Cardiac muscle cell (in vitro differentiated cells and primary cell): ENCODE results near the gene TTC9. TPM values are rescaled to one million over a fixed set of nuclear protein-coding genes. Genes with fewer than 3 reads are reported as not detected.

Experiments
- DNase-seq, 2 donors: peaks; one replicate each; pipeline versions ENCODE4 v3.0.0 to v3.0.0-alpha.2; 2010 to 2017; ENCODE audit warnings: low read depth in 1 of 2, low spot score in 1 of 2
- H3K27ac ChIP-seq: fragments of 200-600 bp; sonication (generic); 2 replicates; pipeline ENCODE4 v1.5.1; 2016
- H3K27me3 ChIP-seq: fragments of 200-600 bp; sonication (generic); 2 replicates; pipeline ENCODE4 v1.6.0; 2016; ENCODE audit warnings: control low read depth
- H3K36me3 ChIP-seq: fragments of 200-600 bp; sonication (generic); 2 replicates; pipeline ENCODE4 v1.5.1; 2016; ENCODE audit warnings: control low read depth
- H3K4me1 ChIP-seq: fragments of 200-600 bp; sonication (generic); 2 replicates; pipeline ENCODE4 v1.8.1; 2017; ENCODE audit warnings: low read depth, mild to moderate bottlenecking, mixed run types
- H3K4me3 ChIP-seq: fragments of 200-600 bp; sonication (generic); 2 replicates; pipeline ENCODE4 v1.5.1; 2016; ENCODE audit warnings: mild to moderate bottlenecking
- H3K9me3 ChIP-seq: fragments of 200-600 bp; sonication (generic); 2 replicates; pipeline ENCODE4 v1.5.1; 2017; ENCODE audit warnings: low read depth, mild to moderate bottlenecking, control low read depth
- polyA plus RNA-seq: library from polyadenylated mRNA; unstranded; fragments of >200 nt; fragmentation: Nextera tagmentation; extraction: Ambion mirVana; gene quantifications from 2 replicates; pipeline ENCODE4 v1.2.1, GENCODE V29; 2016
- total RNA-seq: library from RNA; depleted of rRNA; stranded (reverse); fragments of >200 nt; gene quantifications from 2 replicates; pipeline ENCODE4 v1.2.3, GENCODE V29; 2016
- TF ChIP-seq, protein P1 (sequence below): IDR thresholded peaks from 2 replicates; pipeline ENCODE4 v1.5.1; 2012; ENCODE audit warnings: low read depth, mild to moderate bottlenecking, low read length

Gene TTC9
- 1.3 and 2.0 TPM in 2 replicates for total RNA-seq
- 1.1 and 1.3 TPM in 2 replicates for polyA plus RNA-seq

DNA sequence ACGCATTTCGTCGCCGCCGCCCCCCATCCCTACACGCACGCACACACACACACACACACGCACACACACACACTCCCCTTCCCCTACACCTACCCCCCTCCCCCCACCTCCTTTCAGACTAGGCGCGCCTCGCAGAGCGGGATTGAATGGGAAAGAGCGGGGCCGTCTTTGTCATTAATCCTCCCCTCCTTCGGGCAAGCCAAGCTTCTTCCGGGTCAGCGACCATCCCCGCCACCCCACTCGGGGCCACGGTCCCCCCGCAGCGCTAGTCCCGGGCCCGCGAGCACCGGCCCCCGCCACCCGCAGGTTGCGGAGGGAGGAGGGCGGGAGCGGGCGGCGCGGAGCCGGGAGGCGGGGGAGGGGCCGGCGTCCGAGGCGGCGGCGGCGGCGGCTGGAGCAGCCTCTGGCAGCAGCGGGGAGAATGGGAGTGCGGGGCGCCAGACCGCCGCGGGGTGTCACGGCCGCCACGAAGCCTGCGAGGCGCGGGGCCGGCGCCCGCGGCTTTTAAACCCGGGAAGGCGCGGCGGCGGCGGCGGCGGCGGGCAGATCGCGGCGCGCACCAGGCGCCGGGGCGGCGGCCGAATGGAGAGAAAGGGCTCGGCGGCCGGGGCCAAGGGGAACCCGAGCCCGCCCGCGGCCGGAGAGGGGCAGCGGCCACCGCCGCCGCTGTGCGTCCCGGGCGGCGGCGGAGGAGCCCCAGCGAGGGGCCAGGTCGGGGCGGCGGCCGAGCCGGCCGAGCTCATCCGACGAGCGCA lies at the start of gene TTC9:
Gene TTC9, plus strand, starts transcription at position 369 of the 755 bp plus-strand sequence. Its CDS starts 214 bp downstream, at position 583.
- TF ChIP-seq, protein P1, sequence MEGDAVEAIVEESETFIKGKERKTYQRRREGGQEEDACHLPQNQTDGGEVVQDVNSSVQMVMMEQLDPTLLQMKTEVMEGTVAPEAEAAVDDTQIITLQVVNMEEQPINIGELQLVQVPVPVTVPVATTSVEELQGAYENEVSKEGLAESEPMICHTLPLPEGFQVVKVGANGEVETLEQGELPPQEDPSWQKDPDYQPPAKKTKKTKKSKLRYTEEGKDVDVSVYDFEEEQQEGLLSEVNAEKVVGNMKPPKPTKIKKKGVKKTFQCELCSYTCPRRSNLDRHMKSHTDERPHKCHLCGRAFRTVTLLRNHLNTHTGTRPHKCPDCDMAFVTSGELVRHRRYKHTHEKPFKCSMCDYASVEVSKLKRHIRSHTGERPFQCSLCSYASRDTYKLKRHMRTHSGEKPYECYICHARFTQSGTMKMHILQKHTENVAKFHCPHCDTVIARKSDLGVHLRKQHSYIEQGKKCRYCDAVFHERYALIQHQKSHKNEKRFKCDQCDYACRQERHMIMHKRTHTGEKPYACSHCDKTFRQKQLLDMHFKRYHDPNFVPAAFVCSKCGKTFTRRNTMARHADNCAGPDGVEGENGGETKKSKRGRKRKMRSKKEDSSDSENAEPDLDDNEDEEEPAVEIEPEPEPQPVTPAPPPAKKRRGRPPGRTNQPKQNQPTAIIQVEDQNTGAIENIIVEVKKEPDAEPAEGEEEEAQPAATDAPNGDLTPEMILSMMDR: no peak
- peak; percentile 2 to 69 for DNase-seq
- H3K9me3 ChIP-seq: no peaks in the 10 kb centered on the region
- no peaks in the 10 kb centered on the region for H3K4me1 ChIP-seq
- H3K36me3 ChIP-seq: no peaks in the 10 kb centered on the region
- no peak within 1 kb of the TSS for H3K27ac ChIP-seq
- H3K27me3 ChIP-seq: peaks cover 49% of the 10 kb centered on the region
- peak within 1 kb of the TSS; percentile 69 for H3K4me3 ChIP-seq

DNA sequence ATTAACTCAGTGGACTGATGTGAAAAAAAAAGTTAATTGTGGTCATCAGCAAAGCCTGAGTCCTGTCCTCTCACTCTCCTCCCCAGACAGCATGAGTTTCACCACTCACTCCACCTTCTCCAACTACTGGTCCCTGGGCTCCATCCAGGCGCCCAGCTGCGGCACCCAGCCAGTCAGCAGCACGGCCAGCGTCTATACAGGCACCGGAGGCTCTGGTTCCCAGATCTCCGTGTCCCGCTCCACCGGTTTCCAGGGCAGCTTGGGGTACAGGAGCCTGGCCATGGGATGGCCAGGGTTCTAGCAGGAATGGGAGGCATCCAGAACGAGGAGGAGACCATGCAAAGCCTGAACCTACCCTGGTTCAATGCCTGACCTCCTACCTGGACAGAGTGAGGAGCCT lies 47.3 kb upstream of the TTC9 start:
- H3K4me1 ChIP-seq: peaks cover 2% of the 10 kb centered on the region
- H3K27ac ChIP-seq: no peak overlapping the region
- H3K9me3 ChIP-seq: no peaks in the 10 kb centered on the region
- TF ChIP-seq, protein P1: no peak
- no peak for DNase-seq
- no peaks in the 10 kb centered on the region for H3K27me3 ChIP-seq
- H3K4me3 ChIP-seq: no peak overlapping the region
- peaks cover 36% of the 10 kb centered on the region for H3K36me3 ChIP-seq

DNA sequence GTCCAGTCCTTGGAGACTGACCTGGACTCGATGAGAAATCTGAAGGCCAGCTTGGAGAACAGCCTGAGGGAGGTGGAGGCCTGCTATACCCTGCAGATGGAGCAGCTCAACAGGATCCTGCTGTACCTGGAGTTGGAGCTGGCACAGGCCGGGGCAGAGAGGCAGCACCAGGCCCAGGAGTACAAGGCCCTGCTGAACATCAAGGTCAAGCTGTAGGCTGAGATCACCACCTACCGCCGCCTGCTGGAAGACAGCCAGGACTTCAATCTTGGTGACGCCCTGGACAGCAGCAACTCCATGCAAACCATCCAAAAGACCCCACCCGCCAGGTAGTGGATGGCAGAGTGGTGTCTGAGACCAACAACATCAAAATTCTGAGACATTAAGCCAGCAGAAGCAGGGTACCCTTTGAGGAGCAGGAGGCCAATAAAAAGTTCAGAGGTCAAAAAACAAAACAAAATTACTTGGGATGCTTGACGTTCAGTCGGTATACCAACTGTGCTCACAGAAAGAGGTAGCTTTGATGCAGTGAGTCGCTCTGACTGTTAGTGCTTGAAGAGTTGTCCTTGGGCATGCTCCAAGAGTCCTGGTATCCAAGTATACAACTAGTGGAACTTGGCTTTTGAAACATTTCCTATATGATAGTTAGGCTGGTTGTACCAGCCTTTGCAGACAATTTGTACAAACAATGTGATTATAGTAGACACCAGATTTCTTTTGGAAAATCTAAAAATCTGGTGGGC lies 46.1 kb upstream of the TTC9 start:
- H3K36me3 ChIP-seq: peaks cover 33% of the 10 kb centered on the region
- H3K9me3 ChIP-seq: no peaks in the 10 kb centered on the region
- DNase-seq: no peak
- no peak overlapping the region for H3K27ac ChIP-seq
- peaks cover 6% of the 10 kb centered on the region for H3K4me1 ChIP-seq
- H3K4me3 ChIP-seq: no peak overlapping the region
- no peaks in the 10 kb centered on the region for H3K27me3 ChIP-seq
- TF ChIP-seq, protein P1: no peak

DNA sequence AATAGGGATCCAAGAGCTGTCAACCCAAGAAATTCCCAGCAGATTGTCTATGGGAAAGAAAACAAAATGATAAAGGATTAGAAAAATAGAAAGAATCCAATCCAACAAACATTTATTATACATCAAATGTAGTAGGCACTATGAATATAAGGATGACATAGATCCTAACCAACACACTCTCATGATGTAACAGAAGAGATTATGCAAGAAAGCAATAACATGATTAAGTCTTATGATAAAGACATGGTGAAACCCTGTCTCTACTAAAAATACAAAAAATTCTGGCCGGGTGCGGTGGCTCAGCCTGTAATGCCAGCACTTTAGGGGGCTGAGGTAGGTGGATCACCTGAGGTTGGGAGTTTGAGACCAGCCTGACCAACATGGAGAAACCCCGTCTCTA lies 44.0 kb upstream of the TTC9 start:
- TF ChIP-seq, protein P1: no peak

DNA sequence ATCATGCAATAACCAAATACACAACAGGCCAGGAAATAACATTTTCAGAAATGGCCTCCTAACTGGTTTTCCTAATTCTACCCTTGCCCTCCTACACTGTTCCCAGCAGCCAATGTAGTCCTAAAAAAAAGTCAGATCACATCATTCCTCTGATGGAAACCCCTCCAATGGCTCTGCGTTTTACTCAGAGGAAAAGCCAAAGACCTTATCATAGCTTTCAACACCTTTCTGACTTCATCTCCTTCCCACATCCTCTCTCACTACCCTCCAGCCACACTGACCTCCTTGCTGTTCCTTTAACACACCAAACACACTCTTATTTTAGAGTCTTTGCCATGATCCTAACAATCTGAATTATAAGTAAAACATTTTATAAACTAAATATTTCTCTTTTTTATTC lies 42.4 kb upstream of the TTC9 start:
- H3K4me1 ChIP-seq: peaks cover 6% of the 10 kb centered on the region
- H3K4me3 ChIP-seq: peak overlapping the region; percentile 100
- peaks cover 2% of the 10 kb centered on the region for H3K27me3 ChIP-seq
- peaks cover 3% of the 10 kb centered on the region for H3K36me3 ChIP-seq
- H3K27ac ChIP-seq: no peak overlapping the region
- TF ChIP-seq, protein P1: no peak
- peak in 1 of 2 donors; percentile 6 for DNase-seq
- H3K9me3 ChIP-seq: no peaks in the 10 kb centered on the region

More for the DNA sequence above, 44.0 kb upstream of the TTC9 start:
- Histone ChIP-seq H3K27ac (no peak overlapping the region), H3K9me3 (no peaks in the 10 kb centered on the region), H3K36me3 (peaks cover 20% of the 10 kb centered on the region), H3K27me3 (no peaks in the 10 kb centered on the region), H3K4me3 (no peak overlapping the region), H3K4me1 (peaks cover 6% of the 10 kb centered on the region)
- no peak for DNase-seq
